Activated naive CD4-positive, alpha-beta T cell treated with anti-CD3 and anti-CD28 coated beads, Interleukin-2, amount 50 U/mL, for 72 hours (primary cell): ENCODE results near the gene NLGN4X. TPM values are rescaled to one million over a fixed set of nuclear protein-coding genes. Genes with fewer than 3 reads are reported as not detected.
A peak's percentile ranks its signal among the peaks of the same experiment; 100 is the strongest.

Experiments used
- ATAC-seq, 2 donors: fragments of 150-1000 bp; cut with Tn5 transposase; 2 replicates each; pipeline ENCODE4 v1.10.0; 2021; ENCODE audit warnings: mild to moderate bottlenecking in 2 of 2, moderate library complexity in 2 of 2
- DNase-seq, 2 donors: peaks; one replicate each; pipeline ENCODE4 v3.0.0; 2021 to 2022; ENCODE audit warnings: low spot score in 2 of 2
- H3K27ac Mint-ChIP-seq, 2 donors: one replicate each; pipeline ENCODE4 v1.8.0; 2022; ENCODE audit warnings: mild to moderate bottlenecking in 2 of 2, mixed read lengths in 2 of 2
- H3K36me3 Mint-ChIP-seq, 2 donors: one replicate each; pipeline ENCODE4 v1.8.0; 2022; ENCODE audit warnings: mixed read lengths in 2 of 2
- H3K9me3 Mint-ChIP-seq, 2 donors: one replicate each; pipeline ENCODE4 v1.8.0; 2022; ENCODE audit warnings: mixed read lengths in 2 of 2
- total RNA-seq, 2 donors: library from RNA; stranded (reverse); gene quantifications; one replicate each; pipeline ENCODE4 v1.2.3, GENCODE V29; 2022

NLGN4X gene
- total RNA-seq, 2 donors from 2014 or later, result 1.1 TPM; not detected in 1

DNA sequence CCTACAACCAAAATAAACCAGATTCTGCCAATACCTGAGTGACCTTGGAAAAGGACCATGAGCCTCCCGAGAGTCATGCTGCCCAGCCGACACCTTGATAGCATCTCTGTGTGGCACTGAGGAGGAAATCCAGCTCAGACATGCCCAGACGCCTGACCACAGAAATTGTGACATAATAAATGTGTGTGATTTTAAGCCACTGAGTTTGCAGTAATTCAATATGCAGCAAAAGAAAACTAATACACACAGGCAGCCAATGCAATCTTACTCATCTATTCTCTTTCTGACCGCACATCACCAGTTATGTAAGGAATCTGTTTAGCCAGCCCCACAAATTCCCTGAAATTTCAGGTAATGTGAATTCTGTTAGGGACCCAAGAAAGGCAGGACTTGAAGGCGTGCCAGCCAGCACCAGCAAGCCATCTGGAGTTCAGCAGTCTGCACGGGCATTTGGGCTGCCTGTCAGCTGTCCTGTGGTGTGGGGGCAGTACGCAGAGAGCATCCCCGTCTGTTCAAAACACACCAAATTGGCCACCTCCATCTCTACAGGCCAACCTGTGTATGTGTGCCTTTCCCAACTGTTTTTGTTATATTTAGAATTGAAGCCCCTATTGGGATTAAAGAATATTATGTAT is 176.4 kb downstream of the NLGN4X start:
- no peak for DNase-seq
- H3K27ac Mint-ChIP-seq, result no peak overlapping the region
- no peaks in the 10 kb centered on the region for H3K36me3 Mint-ChIP-seq
- H3K9me3 Mint-ChIP-seq, result peaks cover 0 to 5% of the 10 kb centered on the region in 2 donors
- ATAC-seq, result no peak

DNA sequence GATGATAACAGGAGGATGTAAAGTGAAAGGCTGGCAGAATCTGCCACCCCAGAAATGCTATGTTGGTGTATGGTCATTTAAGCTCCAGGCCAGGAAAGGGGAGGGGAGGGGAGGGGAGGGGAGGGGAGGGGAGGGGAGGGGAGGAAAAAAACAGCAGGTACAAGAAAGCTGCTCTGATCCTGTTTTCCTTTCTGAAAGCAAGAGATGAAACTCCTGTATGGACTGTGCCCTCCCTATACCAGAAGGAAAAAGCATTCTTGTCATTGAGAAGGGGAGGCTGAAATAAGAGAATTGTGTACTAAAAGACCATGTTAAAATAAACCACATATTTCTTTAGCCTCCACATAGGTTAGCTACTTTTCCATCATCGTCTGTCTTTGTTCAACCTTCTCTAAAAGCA is 179.5 kb downstream of the NLGN4X start:
- ATAC-seq (no peak), DNase-seq (no peak)
- Mint-ChIP-seq H3K27ac (no peak overlapping the region), H3K36me3 (no peaks in the 10 kb centered on the region), H3K9me3 (peaks cover 0 to 5% of the 10 kb centered on the region in 2 donors)

DNA sequence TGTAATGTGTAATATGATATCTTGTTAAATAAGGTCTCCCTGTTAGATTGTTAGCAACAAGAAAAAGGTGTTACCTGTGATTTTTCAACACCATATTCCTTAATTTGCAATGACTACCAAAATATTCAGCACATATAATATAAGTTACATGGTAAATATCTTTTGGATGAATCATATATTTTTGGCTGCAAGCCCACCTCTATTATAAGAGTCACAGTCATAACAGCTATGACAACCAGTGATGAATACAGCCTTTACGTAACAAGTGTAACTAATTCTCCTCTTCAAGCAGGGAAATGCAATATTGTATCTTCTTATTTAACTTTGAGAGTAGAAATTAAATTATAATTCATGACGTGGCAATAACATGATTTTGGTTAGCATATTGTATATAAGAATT is 187.0 kb downstream of the NLGN4X start:
- Mint-ChIP-seq H3K36me3 (no peaks in the 10 kb centered on the region), H3K27ac (no peak overlapping the region), H3K9me3 (no peaks in the 10 kb centered on the region)
- ATAC-seq, result no peak
- DNase-seq, result no peak

GRCh38 chrX:6029014-6029413 is 199.7 kb downstream of the NLGN4X start:
- no peak for DNase-seq
- ATAC-seq, result no peak
- Mint-ChIP-seq H3K27ac (no peak overlapping the region), H3K36me3 (no peaks in the 10 kb centered on the region), H3K9me3 (no peaks in the 10 kb centered on the region)

GRCh38 chrX:6026980-6027379 is 201.7 kb downstream of the NLGN4X start:
- DNase-seq (no peak), ATAC-seq (no peak)
- Mint-ChIP-seq H3K27ac (no peak overlapping the region), H3K36me3 (no peaks in the 10 kb centered on the region), H3K9me3 (no peaks in the 10 kb centered on the region)

GRCh38 chrX:6026429-6026828 is 202.2 kb downstream of the NLGN4X start:
- Mint-ChIP-seq H3K27ac (no peak overlapping the region), H3K36me3 (no peaks in the 10 kb centered on the region), H3K9me3 (no peaks in the 10 kb centered on the region)
- no peak for DNase-seq
- ATAC-seq, result no peak

GRCh38 chrX:6024204-6024603 is 204.5 kb downstream of the NLGN4X start:
- H3K36me3 Mint-ChIP-seq, result no peaks in the 10 kb centered on the region
- H3K27ac Mint-ChIP-seq, result no peak overlapping the region
- H3K9me3 Mint-ChIP-seq, result no peaks in the 10 kb centered on the region
- DNase-seq (no peak), ATAC-seq (no peak)

DNA sequence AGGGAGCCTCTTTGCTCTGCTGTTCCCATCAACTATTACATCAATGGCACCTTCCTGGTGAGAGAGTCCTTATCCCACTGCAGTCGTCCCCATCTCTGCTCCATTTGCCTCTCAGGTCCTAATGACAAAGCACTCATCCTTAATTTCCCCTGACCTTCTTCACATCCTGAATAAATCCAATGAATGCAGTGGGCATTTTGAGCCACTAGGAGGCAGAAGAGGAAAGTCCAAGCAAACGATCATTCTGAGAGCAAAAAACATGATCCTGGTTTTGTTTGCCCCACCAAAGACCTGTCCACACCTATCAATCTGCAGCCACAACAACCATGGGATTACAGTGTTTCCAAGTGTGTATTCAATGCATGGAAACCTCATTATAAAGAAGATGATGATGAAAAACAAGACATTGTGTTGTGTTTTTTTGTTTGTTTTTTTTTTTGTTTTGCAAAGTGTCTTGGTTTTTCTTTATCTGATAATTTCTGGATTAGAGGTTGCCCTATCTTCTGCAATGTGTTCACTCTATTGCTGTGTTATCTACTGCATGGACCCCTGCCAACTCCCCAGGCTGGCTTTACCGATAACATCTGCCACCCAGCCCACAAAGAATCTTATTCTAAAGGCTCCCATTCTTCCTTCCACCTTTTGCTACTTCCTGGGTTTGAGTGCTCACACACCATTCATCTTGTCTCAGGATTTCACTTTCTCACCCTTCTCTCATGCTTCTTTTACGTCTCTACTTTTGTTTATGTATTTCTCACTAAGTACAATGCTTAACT is 207.2 kb downstream of the NLGN4X start:
- no peaks in the 10 kb centered on the region for H3K36me3 Mint-ChIP-seq
- DNase-seq, result peak in 1 of 2 donors; percentile 15
- no peaks in the 10 kb centered on the region for H3K9me3 Mint-ChIP-seq
- H3K27ac Mint-ChIP-seq, result no peak overlapping the region
- no peak for ATAC-seq

GRCh38 chrX:6019076-6019475 is 209.6 kb downstream of the NLGN4X start:
- H3K9me3 Mint-ChIP-seq, result no peaks in the 10 kb centered on the region
- no peak overlapping the region for H3K27ac Mint-ChIP-seq
- no peak for DNase-seq
- ATAC-seq, result no peak
- no peaks in the 10 kb centered on the region for H3K36me3 Mint-ChIP-seq

GRCh38 chrX:6015423-6015822 is 213.2 kb downstream of the NLGN4X start:
- no peaks in the 10 kb centered on the region for H3K36me3 Mint-ChIP-seq
- no peaks in the 10 kb centered on the region for H3K9me3 Mint-ChIP-seq
- H3K27ac Mint-ChIP-seq, result no peak overlapping the region
- no peak for DNase-seq
- ATAC-seq, result no peak

GRCh38 chrX:6012357-6012756 is 216.3 kb downstream of the NLGN4X start:
- no peaks in the 10 kb centered on the region for H3K36me3 Mint-ChIP-seq
- ATAC-seq (no peak), DNase-seq (no peak)
- H3K9me3 Mint-ChIP-seq, result no peaks in the 10 kb centered on the region
- no peak overlapping the region for H3K27ac Mint-ChIP-seq

- peak overlapping the region in 1 of 2 donors; percentile 55 for H3K27ac Mint-ChIP-seq
- no peak for ATAC-seq
Measured at GRCh38 chrX:6005856-6006255, 222.8 kb downstream of the NLGN4X start.

DNA sequence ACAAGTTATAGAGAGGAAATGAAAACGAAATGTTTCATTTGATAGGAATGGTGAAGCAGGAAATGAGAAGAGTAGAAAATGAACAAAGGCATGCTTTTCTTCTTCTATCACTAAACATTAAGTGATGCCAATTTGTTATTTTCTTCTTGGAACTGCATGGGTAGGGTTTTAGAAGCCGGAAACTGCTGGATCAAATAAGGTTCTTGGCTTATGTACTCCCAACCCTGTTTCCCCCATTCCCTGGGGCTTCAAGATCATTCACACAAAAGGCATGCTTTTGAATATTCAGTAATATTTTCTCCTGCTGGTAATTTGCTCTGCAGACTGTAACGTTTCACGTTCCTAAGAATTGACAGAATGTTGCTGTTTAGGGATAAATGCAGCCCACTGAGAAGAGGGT is 224.1 kb downstream of the NLGN4X start:
- ATAC-seq (no peak), DNase-seq (no peak)
- H3K27ac Mint-ChIP-seq, result no peak overlapping the region
- H3K9me3 Mint-ChIP-seq, result no peaks in the 10 kb centered on the region
- no peaks in the 10 kb centered on the region for H3K36me3 Mint-ChIP-seq

More at GRCh38 chrX:6005856-6006255, 222.8 kb downstream of the NLGN4X start:
- Mint-ChIP-seq H3K9me3 (no peaks in the 10 kb centered on the region), H3K36me3 (no peaks in the 10 kb centered on the region)
- DNase-seq, result no peak

DNA sequence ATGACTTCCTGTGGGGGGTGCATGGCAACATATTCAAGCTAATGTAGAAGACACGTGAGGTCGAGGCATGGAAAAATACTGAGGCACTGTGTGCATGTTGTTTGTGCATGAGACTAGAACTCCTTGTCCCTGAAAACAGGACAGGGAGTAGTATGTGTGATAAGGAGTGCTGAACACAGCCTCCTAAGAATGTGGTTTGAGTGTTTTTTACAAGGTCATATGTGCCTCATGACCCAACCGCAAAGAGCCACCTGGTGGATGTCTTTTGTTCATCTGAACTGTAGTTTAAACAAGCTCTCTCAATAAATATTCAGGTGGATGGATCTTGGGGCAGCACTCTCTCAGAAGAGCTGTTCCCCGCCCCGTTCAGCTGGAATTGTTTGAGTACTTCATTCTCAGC is 226.6 kb downstream of the NLGN4X start:
- Mint-ChIP-seq H3K27ac (no peak overlapping the region), H3K9me3 (no peaks in the 10 kb centered on the region), H3K36me3 (no peaks in the 10 kb centered on the region)
- DNase-seq (no peak), ATAC-seq (no peak)

DNA sequence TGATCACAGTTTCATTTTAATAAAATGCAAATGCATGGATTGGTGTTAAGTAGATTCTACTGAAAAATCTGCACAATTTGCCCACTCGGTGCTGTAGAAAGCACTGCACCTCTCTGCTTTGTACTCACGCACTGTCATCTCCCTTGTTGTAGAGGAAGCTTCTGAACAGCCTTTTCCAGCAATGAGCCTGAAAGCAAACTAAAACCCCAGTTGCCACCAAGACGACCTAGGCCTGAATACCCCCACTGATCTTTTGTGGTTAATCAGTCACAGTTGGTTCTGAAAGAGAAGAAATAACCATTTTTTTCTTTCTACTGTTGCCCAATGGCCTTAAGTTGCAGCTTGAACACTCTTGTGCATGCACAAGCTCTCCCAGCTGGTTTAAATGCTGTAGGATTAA is 229.8 kb downstream of the NLGN4X start:
- Mint-ChIP-seq H3K27ac (no peak overlapping the region), H3K9me3 (no peaks in the 10 kb centered on the region), H3K36me3 (no peaks in the 10 kb centered on the region)
- no peak for ATAC-seq
- no peak for DNase-seq

DNA sequence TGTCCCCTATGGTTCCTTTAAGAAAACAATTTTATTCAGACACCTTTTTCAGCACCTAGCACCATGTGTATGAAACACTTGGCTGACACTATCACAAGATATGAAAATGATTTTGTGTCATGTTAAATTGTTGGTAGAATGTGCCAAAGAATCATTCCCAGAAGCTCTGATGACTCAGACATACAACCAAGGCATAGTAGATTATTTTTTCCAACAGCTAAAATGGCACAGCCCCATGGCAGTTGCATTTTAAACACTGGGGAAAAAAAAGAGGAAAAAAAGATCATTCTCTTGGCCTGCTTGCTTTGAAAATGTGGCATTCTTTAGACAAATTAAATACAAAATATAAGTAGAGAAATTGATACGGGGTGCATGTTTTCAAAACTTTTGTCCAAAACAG is 230.2 kb downstream of the NLGN4X start:
- no peaks in the 10 kb centered on the region for H3K36me3 Mint-ChIP-seq
- DNase-seq (no peak), ATAC-seq (no peak)

DNA sequence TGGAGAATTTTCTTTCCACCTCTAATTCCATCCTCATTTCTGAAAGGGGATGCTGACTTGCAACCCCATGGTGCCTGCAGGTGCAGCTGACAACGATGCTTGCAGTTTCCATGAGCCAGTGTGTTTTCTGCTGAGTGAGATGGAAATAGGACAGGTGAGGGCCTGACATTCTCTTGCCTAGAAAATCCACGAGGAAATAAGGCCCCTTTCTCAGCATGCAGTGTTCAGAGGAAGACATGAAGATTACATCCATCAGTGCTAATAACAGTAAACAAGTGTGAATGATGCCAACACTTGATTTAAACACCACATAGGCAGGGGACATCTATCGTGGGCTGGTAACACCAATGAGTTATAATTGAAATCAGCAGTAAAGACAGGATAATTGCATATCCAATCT is 237.3 kb downstream of the NLGN4X start:
- no peaks in the 10 kb centered on the region for H3K9me3 Mint-ChIP-seq

More for the DNA sequence above, 230.2 kb downstream of the NLGN4X start:
- Mint-ChIP-seq H3K9me3 (no peaks in the 10 kb centered on the region), H3K27ac (no peak overlapping the region)

GRCh38 chrX:5979338-5979737 is 249.3 kb downstream of the NLGN4X start:
- Mint-ChIP-seq H3K27ac (no peak overlapping the region), H3K36me3 (no peaks in the 10 kb centered on the region), H3K9me3 (no peaks in the 10 kb centered on the region)
- ATAC-seq (no peak), DNase-seq (no peak)

More for the DNA sequence above, 237.3 kb downstream of the NLGN4X start:
- ATAC-seq (no peak), DNase-seq (no peak)
- Mint-ChIP-seq H3K36me3 (no peaks in the 10 kb centered on the region), H3K27ac (no peak overlapping the region)
